DMS114 treated with DMSO at 0.1 percent for 48 hours (cell line): Measurements from ENCODE around the gene ACTN4.
"Not testable (repeated sequence)": the region's sequence is repeated elsewhere in the genome, so short reads cannot be mapped to it uniquely, and the experiment has no call there.

Experiments used
- DNase-seq: peaks from one replicate; lab custom pipeline; 2025; ENCODE audit not compliant: unreplicated experiment; lab: John Stamatoyannopoulos, UW

ACTN4 gene

DNA sequence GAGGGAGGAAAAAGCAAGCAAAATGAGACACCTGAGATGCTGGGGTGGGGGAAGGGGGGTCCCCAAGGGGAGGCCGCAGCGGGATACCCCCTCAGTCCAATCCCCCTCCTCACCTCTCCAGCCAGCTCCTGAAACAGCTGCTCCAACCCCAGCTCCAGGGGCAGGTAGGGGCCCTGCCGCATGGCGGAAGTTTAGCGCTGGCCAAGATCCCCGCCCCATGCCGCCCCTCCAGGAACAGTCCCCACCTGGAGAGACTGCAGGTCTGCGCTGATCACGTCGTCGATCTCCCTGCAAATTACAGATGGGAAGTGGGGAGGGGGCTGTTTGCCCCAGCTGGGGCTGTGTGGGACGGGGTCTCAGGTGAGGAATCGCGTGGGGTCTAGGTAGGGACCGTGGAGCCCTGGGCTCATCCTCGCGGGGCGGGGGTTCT is 87.8 kb downstream of the ACTN4 start:
- DNase-seq: no peak

GRCh38 chr19:38736036-38736412 is 88.6 kb downstream of the ACTN4 start:
- no peak for DNase-seq

DNA sequence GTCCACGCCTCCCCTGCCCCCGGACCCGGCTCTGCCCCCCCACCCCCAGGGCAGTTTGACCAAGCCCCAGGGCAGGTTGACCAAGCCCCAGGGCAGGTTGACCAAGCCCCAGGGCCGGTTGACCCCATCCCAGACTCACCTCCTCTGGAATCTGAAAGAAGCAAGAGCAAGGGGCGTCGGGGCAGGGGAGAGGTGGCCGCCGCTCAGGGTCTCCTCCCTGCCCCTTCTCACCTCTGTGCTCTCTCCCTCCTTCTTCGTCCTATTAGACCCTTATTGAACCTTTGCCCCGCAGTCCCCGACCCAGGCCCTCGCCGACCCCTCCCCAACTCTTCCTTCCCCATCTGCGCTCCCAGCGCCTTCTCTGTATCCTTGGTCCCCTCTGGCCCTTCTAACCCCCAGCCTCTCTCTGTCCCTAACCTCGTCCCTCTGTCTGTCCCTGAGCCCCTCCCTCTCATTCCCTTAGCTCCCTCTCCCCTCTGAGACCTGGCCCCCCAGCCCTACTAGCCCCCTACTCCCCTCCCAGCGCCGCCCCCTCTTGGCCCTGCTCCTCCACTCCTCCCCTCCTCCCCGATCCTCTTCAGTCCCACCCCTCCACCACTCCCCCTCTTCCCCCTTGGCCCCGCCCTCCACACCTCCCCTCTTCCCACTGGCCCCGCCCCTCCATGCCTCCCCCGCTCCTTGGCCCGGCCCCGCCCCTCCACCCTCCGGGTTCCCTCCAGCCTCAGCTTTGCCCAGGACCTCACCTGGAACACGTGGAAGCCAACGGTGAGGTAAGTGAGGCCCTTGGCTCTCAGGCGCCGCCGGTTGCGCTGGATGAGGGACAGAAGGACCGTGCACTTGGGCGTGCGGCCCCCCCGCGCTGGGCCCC is 89.2 kb downstream of the ACTN4 start:
- peak; percentile 28 for DNase-seq

GRCh38 chr19:38737281-38737865 is 89.9 kb downstream of the ACTN4 start:
- no peak for DNase-seq

- no peak for DNase-seq
Measured at GRCh38 chr19:38737921-38738737, 90.7 kb downstream of the ACTN4 start.

DNA sequence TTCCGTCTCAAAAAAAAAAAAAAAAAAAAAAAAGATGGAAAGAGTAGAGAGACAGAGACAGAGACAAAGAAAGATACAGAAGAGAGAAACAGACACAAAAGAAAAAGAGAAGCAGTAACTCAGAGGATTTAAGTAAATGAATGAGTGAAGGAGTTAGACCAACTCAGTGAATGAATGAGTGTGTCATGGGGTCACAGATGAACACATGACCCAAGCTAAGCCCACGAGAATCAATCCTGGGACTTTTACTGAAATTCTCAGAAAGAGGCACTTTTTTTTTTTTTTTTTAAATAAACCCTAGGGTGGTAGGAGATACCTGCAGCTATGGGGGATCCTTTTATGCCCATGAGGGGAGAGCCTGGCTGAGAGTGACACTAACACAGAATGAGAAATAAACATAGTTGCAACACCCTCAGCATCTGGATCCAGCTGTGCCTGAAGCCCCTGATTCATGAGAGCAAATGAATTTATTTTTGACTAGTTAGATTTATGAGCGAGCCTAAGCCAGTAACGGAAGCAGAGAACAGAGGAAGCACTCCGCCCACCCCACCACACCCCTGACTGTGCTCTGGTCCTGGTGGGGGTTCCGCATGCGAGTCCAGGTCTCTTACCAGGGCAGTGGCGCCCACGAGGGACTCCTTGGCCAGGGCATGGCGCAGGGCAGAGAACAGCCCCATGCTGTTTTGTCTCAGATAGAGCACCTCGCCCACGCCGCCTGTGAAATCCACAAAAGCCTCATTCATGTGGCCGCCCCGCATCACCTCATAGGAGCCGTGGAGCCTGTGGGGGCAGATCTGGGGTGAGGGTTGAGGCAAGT is 92.2 kb downstream of the ACTN4 start:
- no peak for DNase-seq

DNA sequence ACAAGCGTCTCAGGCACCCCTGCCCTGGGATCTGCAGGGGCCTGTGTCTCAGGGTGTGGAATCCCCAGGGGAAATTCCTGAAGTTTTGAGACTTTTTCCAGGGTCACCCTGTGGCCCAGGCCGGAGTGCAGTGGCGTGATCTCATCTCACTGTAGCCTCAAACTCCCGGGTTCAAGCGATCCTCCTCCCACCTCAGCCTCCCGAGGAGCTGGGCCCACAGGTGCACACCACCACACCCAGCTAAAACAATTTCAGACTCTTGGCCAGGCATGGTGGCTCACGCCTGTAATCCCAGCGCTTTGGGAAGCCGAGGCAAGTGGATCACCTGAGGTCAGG is 92.8 kb downstream of the ACTN4 start:
- DNase-seq: no peak

DNA sequence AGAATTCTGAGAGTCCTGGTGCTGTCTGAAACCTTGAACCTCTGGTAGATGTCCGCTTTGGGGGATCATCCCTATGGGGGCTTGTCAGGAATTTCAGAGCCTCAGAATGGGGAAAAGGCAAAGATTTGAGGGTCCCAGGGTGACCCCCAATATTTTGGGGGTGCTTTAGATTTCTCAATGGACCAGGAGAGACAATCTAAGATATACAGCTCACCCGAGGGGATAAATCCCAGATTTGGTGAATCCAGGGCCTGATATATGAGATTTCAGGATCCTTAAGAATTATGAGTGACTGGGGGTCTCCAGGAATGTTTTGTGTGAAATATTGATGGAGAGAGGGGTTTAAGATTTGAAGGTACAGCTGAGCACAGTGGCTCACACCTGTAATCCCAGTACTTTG is 93.5 kb downstream of the ACTN4 start:
- DNase-seq: no peak

DNA sequence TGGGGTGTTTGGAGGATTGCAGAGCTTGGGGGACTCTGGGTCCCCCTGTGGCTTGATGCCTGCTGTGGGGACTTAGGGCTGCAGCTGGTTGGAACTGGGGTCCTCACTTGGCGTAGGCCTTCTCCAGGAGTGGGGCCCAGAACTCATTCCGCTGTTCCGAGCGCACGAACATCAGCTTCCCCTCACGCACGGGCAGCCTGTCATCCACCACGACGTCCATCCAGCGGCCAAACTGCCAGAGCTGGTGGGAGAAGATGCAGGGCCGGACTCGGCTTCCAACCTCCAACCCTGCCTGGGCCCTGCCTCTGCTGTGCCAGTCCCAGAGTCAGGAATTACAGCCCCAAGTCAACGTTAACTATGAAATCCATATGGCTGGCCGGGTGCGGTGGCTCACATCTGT is 94.2 kb downstream of the ACTN4 start:
- DNase-seq: no peak

GRCh38 chr19:38742296-38742695 is 94.8 kb downstream of the ACTN4 start:
- no peak for DNase-seq

DNA sequence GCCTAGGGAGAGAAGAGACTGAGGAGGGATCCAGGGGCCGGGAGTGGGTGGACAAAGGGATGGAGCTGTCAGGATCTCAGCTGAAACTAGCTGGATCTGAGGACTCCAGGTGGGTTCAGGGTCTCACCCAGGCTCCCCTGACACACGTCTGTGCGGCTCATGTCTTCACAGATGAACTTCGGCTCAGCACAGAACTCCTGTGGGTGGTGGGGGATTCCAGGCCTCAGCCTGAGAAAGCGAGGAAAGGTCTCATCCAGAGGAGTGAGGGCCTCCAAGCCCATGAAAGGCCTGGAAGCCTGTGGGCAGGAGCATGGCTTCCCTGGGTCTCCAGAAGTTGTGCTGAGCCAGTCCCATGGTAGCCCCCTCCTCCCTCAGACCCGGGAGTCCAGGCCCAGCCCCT is 95.5 kb downstream of the ACTN4 start:
- no peak for DNase-seq

- no peak for DNase-seq
Measured at GRCh38 chr19:38743394-38744297, 96.2 kb downstream of the ACTN4 start.

DNA sequence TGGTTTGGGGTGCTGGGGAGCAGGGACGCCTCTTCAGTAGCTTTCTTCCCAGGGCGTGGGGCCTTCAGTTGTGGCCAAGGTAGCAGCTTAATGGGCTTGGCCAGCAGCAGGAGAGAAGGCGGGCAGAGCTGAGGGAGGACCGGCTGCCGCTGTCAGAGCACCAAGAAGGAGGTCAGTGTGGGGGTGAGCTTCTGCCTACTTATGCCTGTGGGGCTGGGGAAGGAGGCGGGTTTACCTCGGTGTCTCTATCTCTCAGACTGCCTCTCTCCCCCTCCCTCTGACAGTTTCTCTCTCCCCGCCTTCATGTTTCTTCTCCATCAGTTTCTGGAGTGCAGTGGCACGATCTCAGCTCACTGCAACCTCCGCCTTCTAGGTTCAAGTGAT is 96.8 kb downstream of the ACTN4 start, which contains the start of gene CAPN12:
CAPN12 (minus strand) TSS at position 177 of the 384 bp plus-strand sequence. CDS start 309 bp downstream, outside the sequence.
- DNase-seq: no peak

- no peak for DNase-seq
Measured at GRCh38 chr19:38744874-38745273, 97.4 kb downstream of the ACTN4 start.

GRCh38 chr19:38745316-38745715 is 97.9 kb downstream of the ACTN4 start:
- DNase-seq: no peak

- not testable (repeated sequence) for DNase-seq
Measured at GRCh38 chr19:38753783-38754182, 106.3 kb downstream of the ACTN4 start.

- DNase-seq: not testable (repeated sequence)
Measured at GRCh38 chr19:38754196-38754595, 106.7 kb downstream of the ACTN4 start.

DNA sequence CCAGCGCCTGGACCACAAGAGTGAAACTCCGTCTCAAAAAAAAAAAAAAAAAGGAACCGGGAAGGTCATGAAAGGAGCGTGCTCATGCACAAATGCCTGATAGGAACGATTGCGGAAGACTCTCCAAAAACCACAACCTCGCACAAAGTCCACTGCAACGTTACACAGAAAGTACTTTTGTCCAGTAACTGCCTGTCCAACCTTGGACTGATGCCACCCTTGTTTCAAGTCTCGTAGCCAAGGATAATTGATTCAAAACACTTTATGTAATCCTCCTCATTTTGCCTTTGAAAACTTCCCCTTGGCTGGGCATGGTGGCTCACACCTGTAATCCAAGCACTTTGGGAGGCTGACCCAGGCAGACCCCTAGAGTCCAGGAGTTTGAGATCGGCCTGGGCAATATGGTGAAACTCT is 112.1 kb downstream of the ACTN4 start:
- no peak for DNase-seq

DNA sequence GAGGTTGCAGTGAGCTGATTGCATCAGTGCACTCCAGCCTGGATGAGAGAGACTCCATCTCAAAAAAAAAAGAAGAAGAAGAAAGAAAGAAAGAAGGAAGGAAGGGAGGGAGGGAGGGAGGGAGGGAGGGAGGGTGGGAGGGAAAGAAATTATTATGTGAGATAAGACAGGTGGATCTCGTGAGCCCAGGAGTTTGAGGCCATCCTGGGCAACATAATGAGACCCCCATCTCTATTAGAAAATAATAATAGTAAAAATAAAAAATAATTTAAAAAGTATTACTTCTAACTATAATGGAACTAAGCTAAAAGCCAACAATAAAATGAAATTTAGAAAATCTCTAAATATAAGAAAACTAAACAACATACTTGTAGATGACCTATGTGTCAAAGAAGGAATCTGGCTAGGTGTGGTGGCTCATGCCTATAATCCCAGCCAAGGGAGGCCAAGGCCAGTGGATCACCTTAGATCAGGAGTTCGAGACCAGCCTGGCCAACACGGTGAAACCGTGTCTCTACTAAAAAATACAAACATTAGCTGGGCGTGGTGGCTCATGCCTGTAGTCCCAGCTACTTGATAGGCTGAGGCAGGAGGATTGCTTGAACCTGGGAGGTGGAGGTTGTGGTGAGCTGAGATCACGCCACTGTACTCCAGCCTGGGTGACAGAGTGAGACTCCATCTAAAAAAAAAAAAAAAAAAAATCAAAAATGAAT is 113.5 kb downstream of the ACTN4 start:
- DNase-seq: not testable (repeated sequence)
